Gastrocnemius medialis (tissue), 4 donors: ENCODE data around the gene TECR. TPM values are rescaled to one million over a fixed set of nuclear protein-coding genes. Genes with fewer than 3 reads are reported as not detected.

Experiments
- ATAC-seq, 2 donors: fragments of 150-250 bp; one replicate each; pipeline ENCODE4 v1.9.1; 2016
- DNase-seq, 2 donors: peaks; one replicate each; pipeline ENCODE4 v3.0.0-alpha.2; 2019
- H3K27ac ChIP-seq, 4 donors: fragments of 200-600 bp; sonication (generic); 1 replicate in 1 of 4; 2 replicates in 3 of 4; pipeline ENCODE4 v1.5.1; 2016 to 2018; ENCODE audit warnings: mild to moderate bottlenecking in 2 of 4, moderate library complexity in 1 of 4
- H3K27me3 ChIP-seq, 3 donors: fragments of 200-600 bp; sonication (generic) in 2 of 3; 1 replicate in 1 of 3; 2 replicates in 2 of 3; pipeline versions ENCODE4 v1.5.1 to v1.6.0; 2016 to 2019; ENCODE audit warnings: mild to moderate bottlenecking in 1 of 3, moderate library complexity in 1 of 3
- H3K36me3 ChIP-seq, 2 donors: fragments of 200-600 bp; sonication (generic) in 1 of 2; one replicate each; pipeline ENCODE4 v1.5.1; 2017 to 2018
- H3K4me1 ChIP-seq, 2 donors: fragments of 200-600 bp; sonication (generic) in 1 of 2; one replicate each; pipeline ENCODE4 v1.5.1; 2016 to 2017; ENCODE audit warnings: mild to moderate bottlenecking in 2 of 2
- H3K4me3 ChIP-seq, 4 donors: fragments of 200-600 bp; sonication (generic) in 3 of 4; 1 replicate in 1 of 4; 2 replicates in 3 of 4; pipeline ENCODE4 v1.5.1; 2016 to 2019; ENCODE audit warnings: mild to moderate bottlenecking in 2 of 4
- H3K9me3 ChIP-seq, 3 donors: fragments of 200-600 bp; sonication (generic) in 2 of 3; 1 replicate in 1 of 3; 2 replicates in 2 of 3; pipeline ENCODE4 v1.5.1; 2016 to 2019
- POLR2A ChIP-seq, 2 donors: fragments of 450-650 bp; IDR thresholded peaks; one replicate each; pipeline ENCODE4 v1.6.1; 2017; ENCODE audit warnings: antibody characterized with exemption in 2 of 2, mild to moderate bottlenecking in 2 of 2, moderate library complexity in 2 of 2
- in situ Hi-C, 4 donors: fragments of 200-750 bp; cut with MboI; loops; one replicate each; pipeline versions ENCODE4 v1.15.0 to v1.8.0; 2017; ENCODE audit warnings: low sequenced_read_pairs in 4 of 4
- intact Hi-C: fragments of 100-400 bp; cut with DNase I; formaldehyde crosslinking; loops from one replicate; pipeline ENCODE4 v1.15.1; 2023; ENCODE audit warnings: low total_unique reads
- total RNA-seq, 4 donors: library from RNA; depleted of rRNA; stranded (reverse); fragments of >200 nt; gene quantifications; one replicate each; pipeline versions ENCODE4 v1.1.0 to v1.2.3, GENCODE V29; 2016
- TF ChIP-seq, protein P1 (sequence below), 5 experiments: fragments of 450-650 bp in 3 of 5; fragments of 200-600 bp in 2 of 5; sonication (generic) in 2 of 5; IDR thresholded peaks in 4 of 5; conservative IDR thresholded peaks in 1 of 5; 1 replicate in 4 of 5; 2 replicates in 1 of 5; pipeline ENCODE4 v1.5.1; 2016 to 2019; ENCODE audit warnings: antibody characterized with exemption in 5 of 5, mild to moderate bottlenecking in 3 of 5, moderate library complexity in 3 of 5

Gene TECR
- total RNA-seq, 4 donors from 2014 or later, result 56.2 to 155 (median 113) TPM

DNA sequence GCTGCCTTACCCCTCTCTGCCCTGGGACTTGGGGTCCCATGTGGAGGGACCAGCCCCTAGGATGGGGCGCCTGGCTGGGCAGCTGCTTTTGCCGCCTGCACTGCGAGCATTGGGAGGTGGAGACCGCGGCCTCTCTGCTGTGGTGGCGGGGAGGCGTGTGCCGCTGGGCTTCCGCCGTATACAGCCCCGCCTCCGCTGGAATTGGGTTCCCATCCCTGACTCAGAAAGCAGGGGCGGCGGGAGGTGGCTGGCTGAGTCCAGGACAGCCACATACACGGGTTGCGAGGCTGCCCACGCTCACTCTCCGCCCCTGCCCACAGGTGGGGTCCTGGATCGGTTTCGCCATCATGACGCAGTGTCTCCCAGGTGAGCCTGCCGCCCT lies 35.9 kb downstream of the TECR start:
- no peaks in the 10 kb centered on the region for H3K27me3 ChIP-seq
- no peaks in the 10 kb centered on the region for H3K9me3 ChIP-seq
- intact Hi-C loops, result loop anchor here (10.0 kb wide), 4 partner anchors 560 to 1790 kb away; partner anchors contain the start of genes HOOK2 and WIZ
- in situ Hi-C loops, result loop anchor here in 1 of 4 donors (10.0 kb wide), 1 partner anchor 50 kb away; the partner anchor contains the start of gene DNAJB1
- peak in 1 of 2 donors; percentile 40 for DNase-seq
- ATAC-seq, result no peak
- TF ChIP-seq POLR2A (IDR thresholded peaks at IDR 0.05), result no peak
- TF ChIP-seq, protein P1, sequence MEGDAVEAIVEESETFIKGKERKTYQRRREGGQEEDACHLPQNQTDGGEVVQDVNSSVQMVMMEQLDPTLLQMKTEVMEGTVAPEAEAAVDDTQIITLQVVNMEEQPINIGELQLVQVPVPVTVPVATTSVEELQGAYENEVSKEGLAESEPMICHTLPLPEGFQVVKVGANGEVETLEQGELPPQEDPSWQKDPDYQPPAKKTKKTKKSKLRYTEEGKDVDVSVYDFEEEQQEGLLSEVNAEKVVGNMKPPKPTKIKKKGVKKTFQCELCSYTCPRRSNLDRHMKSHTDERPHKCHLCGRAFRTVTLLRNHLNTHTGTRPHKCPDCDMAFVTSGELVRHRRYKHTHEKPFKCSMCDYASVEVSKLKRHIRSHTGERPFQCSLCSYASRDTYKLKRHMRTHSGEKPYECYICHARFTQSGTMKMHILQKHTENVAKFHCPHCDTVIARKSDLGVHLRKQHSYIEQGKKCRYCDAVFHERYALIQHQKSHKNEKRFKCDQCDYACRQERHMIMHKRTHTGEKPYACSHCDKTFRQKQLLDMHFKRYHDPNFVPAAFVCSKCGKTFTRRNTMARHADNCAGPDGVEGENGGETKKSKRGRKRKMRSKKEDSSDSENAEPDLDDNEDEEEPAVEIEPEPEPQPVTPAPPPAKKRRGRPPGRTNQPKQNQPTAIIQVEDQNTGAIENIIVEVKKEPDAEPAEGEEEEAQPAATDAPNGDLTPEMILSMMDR (IDR thresholded peaks at IDR 0.05 in 4 of 5, conservative IDR thresholded peaks at IDR 0.05 in 1 of 5), result no peak
- H3K27ac ChIP-seq, result peak overlapping the region; percentile 98 to 100 (median 99)
- peaks cover 36 to 41% of the 10 kb centered on the region in 2 donors for H3K4me1 ChIP-seq
- no peak overlapping the region for H3K4me3 ChIP-seq
- peaks cover 0 to 12% of the 10 kb centered on the region in 2 donors for H3K36me3 ChIP-seq

DNA sequence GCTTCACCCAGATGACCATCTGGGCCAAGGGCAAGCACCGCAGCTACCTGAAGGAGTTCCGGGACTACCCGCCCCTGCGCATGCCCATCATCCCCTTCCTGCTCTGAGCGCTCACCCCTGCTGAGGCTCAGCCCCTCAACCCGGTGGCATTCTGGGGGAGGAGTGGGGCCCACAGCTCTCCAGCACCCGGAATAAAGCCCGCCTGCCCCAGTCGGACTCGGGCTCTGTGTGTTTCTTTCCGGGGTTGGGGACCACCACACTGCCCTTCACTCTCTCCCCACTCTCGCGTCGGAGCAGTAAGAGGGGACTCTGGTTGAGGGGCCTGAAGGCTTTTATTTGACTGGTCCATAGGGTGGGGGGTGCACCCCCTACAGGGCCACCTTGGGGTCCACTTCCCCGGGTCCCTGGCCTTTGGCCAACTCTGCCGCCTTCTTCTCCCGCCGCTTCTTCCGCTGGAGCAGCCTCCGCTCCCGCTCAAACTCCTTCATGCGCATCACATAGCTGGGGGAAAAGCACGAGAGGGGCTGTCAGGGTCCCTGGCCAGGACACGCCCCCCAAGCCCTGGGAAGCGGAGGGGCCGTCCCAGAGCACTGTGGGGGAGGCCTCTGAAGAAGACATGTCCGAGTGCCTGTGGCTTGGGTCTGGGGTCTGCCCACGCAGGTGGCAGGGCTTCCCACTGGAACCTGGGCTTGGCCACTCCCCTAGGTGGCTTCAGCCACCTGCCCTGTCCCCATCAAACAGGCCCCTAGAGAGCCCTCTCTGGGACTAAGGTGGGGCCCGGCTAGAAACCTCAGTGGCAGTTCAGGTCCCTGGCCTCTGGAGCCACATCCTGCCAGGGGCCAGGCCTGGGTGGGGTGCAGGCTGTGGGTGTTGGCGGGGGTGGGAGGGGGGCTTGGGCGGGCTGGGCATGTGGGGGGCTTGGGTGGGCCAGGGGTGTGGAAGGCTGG lies 36.6 kb downstream of the TECR start:
- TF ChIP-seq POLR2A (IDR thresholded peaks at IDR 0.05), result no peak
- TF ChIP-seq, protein P1 (IDR thresholded peaks at IDR 0.05 in 4 of 5, conservative IDR thresholded peaks at IDR 0.05 in 1 of 5), result no peak
- in situ Hi-C loops, result loop anchor here in 1 of 4 donors (10.0 kb wide), 1 partner anchor 51 kb away; the partner anchor contains the start of gene DNAJB1
- Histone ChIP-seq H3K36me3 (peaks cover 0 to 12% of the 10 kb centered on the region in 2 donors), H3K27me3 (no peaks in the 10 kb centered on the region), H3K9me3 (no peaks in the 10 kb centered on the region), H3K4me3 (no peak overlapping the region), H3K27ac (peak overlapping the region in 1 of 4 donors; percentile 100), H3K4me1 (peaks cover 36 to 41% of the 10 kb centered on the region in 2 donors)
- no peak for ATAC-seq
- intact Hi-C loops, result loop anchor here (10.0 kb wide), 4 partner anchors 559 to 1791 kb away; partner anchors contain the start of genes HOOK2 and WIZ
- DNase-seq, result no peak

DNA sequence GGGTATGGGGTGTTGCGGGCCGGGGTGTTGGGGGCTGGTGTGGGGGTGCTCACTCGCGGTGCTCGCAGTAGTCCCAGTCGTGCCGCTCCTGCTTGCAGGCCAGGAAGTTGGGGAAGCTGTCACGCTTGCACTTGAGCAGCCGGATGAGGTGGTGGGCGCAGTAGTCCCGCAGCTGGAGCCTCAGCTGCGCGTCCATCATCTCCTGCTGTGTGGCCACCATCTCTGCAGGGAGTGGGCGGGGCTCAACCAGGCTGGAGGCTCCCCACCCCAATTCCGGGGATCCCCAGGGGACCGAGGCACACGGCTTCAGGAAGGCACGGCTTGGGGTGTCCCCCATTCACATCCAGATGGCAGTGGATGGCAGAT lies 37.3 kb downstream of the TECR start:
- TF ChIP-seq POLR2A (IDR thresholded peaks at IDR 0.05), result no peak
- TF ChIP-seq, protein P1 (IDR thresholded peaks at IDR 0.05 in 4 of 5, conservative IDR thresholded peaks at IDR 0.05 in 1 of 5), result no peak
- intact Hi-C loops, result loop anchor here (10.0 kb wide), 4 partner anchors 558 to 1792 kb away; partner anchors contain the start of genes HOOK2 and WIZ
- ATAC-seq, result no peak
- H3K4me3 ChIP-seq, result no peak overlapping the region
- peaks cover 32 to 39% of the 10 kb centered on the region in 2 donors for H3K4me1 ChIP-seq
- no peak for DNase-seq
- H3K36me3 ChIP-seq, result peaks cover 0 to 12% of the 10 kb centered on the region in 2 donors
- no peaks in the 10 kb centered on the region for H3K27me3 ChIP-seq
- no peaks in the 10 kb centered on the region for H3K9me3 ChIP-seq
- in situ Hi-C loops, result loop anchor here in 1 of 4 donors (10.0 kb wide), 1 partner anchor 52 kb away; the partner anchor contains the start of gene DNAJB1
- no peak overlapping the region for H3K27ac ChIP-seq

DNA sequence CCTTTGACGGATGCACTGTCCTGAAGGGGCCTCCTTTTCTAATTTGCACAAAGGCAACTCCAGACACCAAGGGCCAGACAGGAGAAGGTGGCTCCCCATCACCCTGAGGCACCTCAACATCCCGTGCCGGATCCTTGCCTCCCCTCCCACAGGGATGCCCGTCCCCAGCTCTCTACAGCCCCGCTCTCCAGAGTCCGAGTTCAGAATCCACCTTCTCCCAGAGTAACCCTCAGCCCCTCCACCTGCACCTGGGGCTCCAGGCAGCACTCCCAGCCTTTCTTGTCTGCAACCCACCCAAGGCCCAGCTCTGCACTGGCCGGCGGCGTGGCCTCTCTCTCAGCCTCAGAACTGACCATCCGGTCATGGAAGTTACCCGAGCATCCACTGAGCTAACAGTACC lies 37.7 kb downstream of the TECR start:
- Histone ChIP-seq H3K27me3 (no peaks in the 10 kb centered on the region), H3K36me3 (peaks cover 0 to 12% of the 10 kb centered on the region in 2 donors), H3K4me3 (no peak overlapping the region), H3K9me3 (no peaks in the 10 kb centered on the region), H3K27ac (peak overlapping the region in 1 of 4 donors; percentile 27), H3K4me1 (peaks cover 28 to 37% of the 10 kb centered on the region in 2 donors)
- DNase-seq (no peak), ATAC-seq (no peak)
- no peak for TF ChIP-seq POLR2A (IDR thresholded peaks at IDR 0.05)
- TF ChIP-seq, protein P1 (IDR thresholded peaks at IDR 0.05 in 4 of 5, conservative IDR thresholded peaks at IDR 0.05 in 1 of 5), result no peak
- in situ Hi-C loops (loop anchor here in 1 of 4 donors (10.0 kb wide), 1 partner anchor 52 kb away; the partner anchor contains the start of gene DNAJB1), intact Hi-C loops (loop anchor here (10.0 kb wide), 4 partner anchors 558 to 1792 kb away; partner anchors contain the start of genes HOOK2 and WIZ)
